Measurements from ENCODE around the gene P3H2. TPM values are rescaled to one million over a fixed set of nuclear protein-coding genes. Genes with fewer than 3 reads are reported as not detected.
"Not testable (repeated sequence)": the region's sequence is repeated elsewhere in the genome, so short reads cannot be mapped to it uniquely, and the experiment has no call there.

The P3H2 gene
- total RNA-seq, 1 experiment from 2014 or later = 82.2 TPM

GRCh38 chr3:190166948-190167347 is 46.3 kb upstream of the P3H2 start:
- Histone ChIP-seq H3K27me3 (ENCODE audit: control insufficient read depth, insufficient read depth, low read length) (no peaks in the 10 kb centered on the region), H3K9me3 (ENCODE audit: control insufficient read depth, insufficient read depth, low read depth, low read length) (no peaks in the 10 kb centered on the region), H3K4me3 (ENCODE audit: low read depth in 2 of 2, low read length in 2 of 2) (no peak overlapping the region), H3K27ac (ENCODE audit: low read length) (no peak overlapping the region), H3K4me1 (ENCODE audit: control insufficient read depth, insufficient read depth, low read length) (no peaks in the 10 kb centered on the region), H3K36me3 (ENCODE audit: control insufficient read depth, insufficient read depth, low read length) (no peaks in the 10 kb centered on the region)
- DNase-seq (ENCODE audit: low read depth, low spot score) = no peak
- ChIA-PET POLR2A (no interaction called here), CTCF (no interaction called here)
- in situ Hi-C loops (cut with HindIII; ENCODE audit: low pct_unique_long_range_greater_than_20kb, low sequenced_read_pairs) (no loop called here), intact Hi-C loops (cut with micrococcal nuclease; ENCODE audit: unreplicated experiment) (no loop called here)
- ATAC-seq = no peak
- TF ChIP-seq, protein P1, sequence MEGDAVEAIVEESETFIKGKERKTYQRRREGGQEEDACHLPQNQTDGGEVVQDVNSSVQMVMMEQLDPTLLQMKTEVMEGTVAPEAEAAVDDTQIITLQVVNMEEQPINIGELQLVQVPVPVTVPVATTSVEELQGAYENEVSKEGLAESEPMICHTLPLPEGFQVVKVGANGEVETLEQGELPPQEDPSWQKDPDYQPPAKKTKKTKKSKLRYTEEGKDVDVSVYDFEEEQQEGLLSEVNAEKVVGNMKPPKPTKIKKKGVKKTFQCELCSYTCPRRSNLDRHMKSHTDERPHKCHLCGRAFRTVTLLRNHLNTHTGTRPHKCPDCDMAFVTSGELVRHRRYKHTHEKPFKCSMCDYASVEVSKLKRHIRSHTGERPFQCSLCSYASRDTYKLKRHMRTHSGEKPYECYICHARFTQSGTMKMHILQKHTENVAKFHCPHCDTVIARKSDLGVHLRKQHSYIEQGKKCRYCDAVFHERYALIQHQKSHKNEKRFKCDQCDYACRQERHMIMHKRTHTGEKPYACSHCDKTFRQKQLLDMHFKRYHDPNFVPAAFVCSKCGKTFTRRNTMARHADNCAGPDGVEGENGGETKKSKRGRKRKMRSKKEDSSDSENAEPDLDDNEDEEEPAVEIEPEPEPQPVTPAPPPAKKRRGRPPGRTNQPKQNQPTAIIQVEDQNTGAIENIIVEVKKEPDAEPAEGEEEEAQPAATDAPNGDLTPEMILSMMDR (IDR thresholded peaks at IDR 0.05) = no peak
- BruUV-seq (replicated peaks) = no TSS peak

DNA sequence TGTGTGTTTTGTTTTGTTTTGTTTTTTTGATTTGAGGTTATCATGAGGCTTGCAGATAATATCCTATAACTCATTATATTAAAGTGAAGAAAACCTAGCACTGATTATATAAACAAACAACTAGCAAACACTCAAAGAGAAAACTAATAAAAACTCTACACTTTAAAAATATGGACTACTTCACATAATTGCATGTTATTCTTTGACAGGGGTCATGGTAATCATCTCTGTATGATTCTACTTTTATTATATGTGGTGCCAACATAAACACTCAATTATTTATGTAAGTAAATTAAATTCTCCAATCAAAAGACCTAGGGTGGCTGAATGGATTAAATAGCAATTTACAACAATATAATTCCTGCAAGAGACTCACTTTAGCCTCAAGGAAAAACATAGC is 44.6 kb upstream of the P3H2 start:
- no peaks in the 10 kb centered on the region for H3K4me1 ChIP-seq (ENCODE audit: control insufficient read depth, insufficient read depth, low read length)
- intact Hi-C loops (cut with micrococcal nuclease; ENCODE audit: unreplicated experiment) = no loop called here
- no peak overlapping the region for H3K27ac ChIP-seq (ENCODE audit: low read length)
- no peak overlapping the region for H3K4me3 ChIP-seq (ENCODE audit: low read depth in 2 of 2, low read length in 2 of 2)
- in situ Hi-C loops (cut with HindIII; ENCODE audit: low pct_unique_long_range_greater_than_20kb, low sequenced_read_pairs) = no loop called here
- H3K27me3 ChIP-seq (ENCODE audit: control insufficient read depth, insufficient read depth, low read length) = no peaks in the 10 kb centered on the region
- no peaks in the 10 kb centered on the region for H3K36me3 ChIP-seq (ENCODE audit: control insufficient read depth, insufficient read depth, low read length)
- no TSS peak for BruUV-seq (replicated peaks)
- DNase-seq (ENCODE audit: low read depth, low spot score) (no peak), ATAC-seq (no peak)
- ChIA-PET POLR2A (no interaction called here), CTCF (interaction anchor here (0.6 kb wide), 1 partner anchor 193 kb away, joined by 3 read pairs; no protein-coding TSS in a partner anchor)
- TF ChIP-seq POLR2AphosphoS5 (IDR thresholded peaks at IDR 0.05; ENCODE audit: low read depth, low read length) = no peak
- TF ChIP-seq SIN3A (IDR thresholded peaks at IDR 0.05; ENCODE audit: borderline replicate concordance, insufficient read depth, low read depth, low read length) = no peak
- TF ChIP-seq, protein P1 (IDR thresholded peaks at IDR 0.05) = no peak
- no peak for TF ChIP-seq TCF7L2 (IDR thresholded peaks at IDR 0.05; ENCODE audit: low read depth, low read length)
- no peak for TF ChIP-seq REST (IDR thresholded peaks at IDR 0.05; ENCODE audit: insufficient read depth in 1 of 2, low read depth in 2 of 2, low read length in 1 of 2)
- no peaks in the 10 kb centered on the region for H3K9me3 ChIP-seq (ENCODE audit: control insufficient read depth, insufficient read depth, low read depth, low read length)

GRCh38 chr3:190162013-190162412 is 41.3 kb upstream of the P3H2 start:
- DNase-seq (ENCODE audit: low read depth, low spot score); H3K4me3 ChIP-seq (ENCODE audit: low read depth in 2 of 2, low read length in 2 of 2); ATAC-seq; H3K9me3 ChIP-seq (ENCODE audit: control insufficient read depth, insufficient read depth, low read depth, low read length); H3K27ac ChIP-seq (ENCODE audit: low read length); H3K27me3 ChIP-seq (ENCODE audit: control insufficient read depth, insufficient read depth, low read length); CTCF ChIA-PET; H3K4me1 ChIP-seq (ENCODE audit: control insufficient read depth, insufficient read depth, low read length); POLR2A ChIA-PET; BruUV-seq (replicated peaks); intact Hi-C loops (cut with micrococcal nuclease; ENCODE audit: unreplicated experiment); in situ Hi-C loops (cut with HindIII; ENCODE audit: low pct_unique_long_range_greater_than_20kb, low sequenced_read_pairs); H3K36me3 ChIP-seq (ENCODE audit: control insufficient read depth, insufficient read depth, low read length): not testable (repeated sequence)

Measured in Panc1 (cell line).